ENCODE data around the gene PRM3.

Gene PRM3

GRCh38 chr16:11280616-11281522, 7.4 kb upstream of the PRM3 start, which contains the start of gene PRM1:
Gene PRM1 (minus strand): TSS chr16:11281330. CDS start chr16:11281238, 92 bp downstream.
- no peak for DNase-seq

- no peak for DNase-seq
These were observed 5.5 kb upstream of the PRM3 start for GRCh38 chr16:11278681-11279628.

- DNase-seq: no peak
These were observed 4.3 kb upstream of the PRM3 start for GRCh38 chr16:11277607-11278337.

- DNase-seq: no peak
These were observed 3.6 kb upstream of the PRM3 start for GRCh38 chr16:11276896-11277593.

- DNase-seq: no peak
These were observed 2.9 kb upstream of the PRM3 start, which contains the start of gene PRM2 for GRCh38 chr16:11276143-11276895. Gene PRM2 (minus strand): TSS chr16:11276480. CDS start chr16:11276370, 110 bp downstream.

GRCh38 chr16:11274964-11275363, 1.5 kb upstream of the PRM3 start:
- DNase-seq: no peak

GRCh38 chr16:11273721-11274324, 394 bp upstream of the PRM3 start:
- DNase-seq: no peak

- no peak for DNase-seq
These were observed 945 bp downstream of the PRM3 start for GRCh38 chr16:11272484-11272883.

- no peak for DNase-seq
These were observed 1.8 kb downstream of the PRM3 start for GRCh38 chr16:11271610-11272009.

- DNase-seq: no peak
These were observed 2.7 kb downstream of the PRM3 start for GRCh38 chr16:11270602-11271162.

- DNase-seq: no peak
These were observed 4.5 kb downstream of the PRM3 start, which contains the start of gene TNP2 for GRCh38 chr16:11268921-11269375. Gene TNP2 (minus strand): TSS chr16:11269325. CDS start chr16:11269262, 63 bp downstream.

GRCh38 chr16:11265124-11265523, 8.3 kb downstream of the PRM3 start:
- DNase-seq: no peak

GRCh38 chr16:11264155-11264832, 9.1 kb downstream of the PRM3 start:
- DNase-seq: no peak

GRCh38 chr16:11263737-11264136, 9.7 kb downstream of the PRM3 start:
- no peak for DNase-seq

- no peak for DNase-seq
These were observed 10.5 kb downstream of the PRM3 start for GRCh38 chr16:11262915-11263314.

- DNase-seq: no peak
These were observed 12.8 kb downstream of the PRM3 start for GRCh38 chr16:11260596-11260966.

GRCh38 chr16:11259655-11260595, 13.5 kb downstream of the PRM3 start:
- no peak for DNase-seq

Data from eye (tissue), 1 donor.